Sciatic nerve (tissue), 2 donors: Measurements from ENCODE around the gene MORN1. TPM values are rescaled to one million over a fixed set of nuclear protein-coding genes. Genes with fewer than 3 reads are reported as not detected.
A peak's percentile ranks its signal among the peaks of the same experiment; 100 is the strongest.

Experiments
- ATAC-seq: fragments of 200-7000 bp; cut with Tn5 transposase; one replicate; pipeline ENCODE4 v1.9.1; 2020; ENCODE audit warnings: mild to moderate bottlenecking, moderate library complexity
- DNase-seq: peaks from one replicate; pipeline ENCODE4 v3.0.0-alpha.2; 2020; ENCODE audit warnings: low spot score
- intact Hi-C: fragments of 100-400 bp; cut with DNase I; formaldehyde crosslinking; loops from one replicate; pipeline ENCODE4 v1.14.2; 2022
- total RNA-seq: library from RNA; stranded (reverse); fragmentation: NEBNext Ultra II Directional; extraction: Animal tissue kit (Norgen Biotek cat#: 25700); gene quantifications from one replicate; pipeline ENCODE4 v1.2.1, GENCODE V29; 2021
- donor health status: DM: no; HTN: no; CAD: no.
- donor health status: DM: no; HTN: no; CAD: no.

Gene MORN1
- total RNA-seq, 1 donor from 2014 or later, result 16.4 TPM

DNA sequence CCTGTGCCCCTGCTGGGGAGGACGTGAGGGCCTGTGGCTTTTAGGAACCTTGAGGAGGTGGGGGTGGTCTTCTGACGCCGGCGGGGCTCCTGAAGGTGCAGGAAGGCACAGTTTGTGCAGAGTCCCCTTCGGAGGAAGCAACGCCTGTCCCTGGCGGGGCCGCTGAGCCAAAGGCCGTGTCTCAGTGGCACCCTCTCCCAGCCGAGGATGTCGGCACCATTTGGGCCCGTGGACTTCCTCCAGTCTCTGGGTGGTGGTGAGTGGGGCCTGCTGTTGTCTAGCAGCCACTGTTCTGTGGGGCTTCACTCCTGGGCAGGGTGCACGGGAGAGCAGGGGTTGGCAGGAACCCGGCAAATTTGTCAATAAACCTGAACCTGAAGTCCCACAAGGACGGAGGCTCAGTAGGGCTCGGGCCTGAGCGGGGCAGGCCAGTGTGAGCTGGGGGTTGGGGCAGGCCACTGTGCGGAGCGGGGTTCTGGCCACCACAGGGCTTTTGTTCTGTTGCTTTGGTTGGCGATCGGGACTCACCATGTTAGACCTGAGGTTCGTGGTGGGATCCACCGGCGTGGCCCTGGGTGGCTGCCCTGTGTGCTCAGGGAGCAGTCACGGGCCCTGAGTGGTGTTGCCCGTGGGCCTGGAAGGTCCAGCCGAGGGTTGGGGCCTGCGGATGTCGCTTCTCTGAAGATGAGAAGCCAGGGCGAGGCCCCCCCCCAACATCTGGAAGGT is 98.5 kb downstream of the MORN1 start:
- DNase-seq (no peak), ATAC-seq (no peak)
- intact Hi-C loops, result loop anchor here (10.0 kb wide), 1 partner anchor 58 kb away; no protein-coding TSS in a partner anchor

DNA sequence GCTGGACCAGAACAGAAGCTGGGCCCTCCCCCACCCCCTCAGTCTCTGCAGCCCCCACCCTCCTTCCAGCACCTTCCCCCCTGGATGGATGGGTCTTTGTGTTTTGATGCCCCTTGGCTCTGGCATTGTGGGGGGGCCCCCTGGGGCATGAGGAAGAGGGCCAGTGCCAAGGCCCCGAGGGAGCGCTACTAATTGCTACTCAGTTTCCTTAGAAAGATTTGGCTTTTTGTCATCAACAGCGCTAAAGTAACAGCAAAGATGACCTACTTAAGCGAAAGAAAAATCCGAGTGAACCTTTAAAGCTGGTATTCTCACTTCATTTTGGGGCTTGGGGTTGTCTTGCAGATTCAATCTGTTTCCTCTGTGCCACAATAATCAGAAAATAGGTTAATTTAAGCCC is 99.8 kb downstream of the MORN1 start:
- ATAC-seq, result no peak
- intact Hi-C loops, result loop anchor here (10.0 kb wide), 1 partner anchor 57 kb away; no protein-coding TSS in a partner anchor
- DNase-seq, result no peak

DNA sequence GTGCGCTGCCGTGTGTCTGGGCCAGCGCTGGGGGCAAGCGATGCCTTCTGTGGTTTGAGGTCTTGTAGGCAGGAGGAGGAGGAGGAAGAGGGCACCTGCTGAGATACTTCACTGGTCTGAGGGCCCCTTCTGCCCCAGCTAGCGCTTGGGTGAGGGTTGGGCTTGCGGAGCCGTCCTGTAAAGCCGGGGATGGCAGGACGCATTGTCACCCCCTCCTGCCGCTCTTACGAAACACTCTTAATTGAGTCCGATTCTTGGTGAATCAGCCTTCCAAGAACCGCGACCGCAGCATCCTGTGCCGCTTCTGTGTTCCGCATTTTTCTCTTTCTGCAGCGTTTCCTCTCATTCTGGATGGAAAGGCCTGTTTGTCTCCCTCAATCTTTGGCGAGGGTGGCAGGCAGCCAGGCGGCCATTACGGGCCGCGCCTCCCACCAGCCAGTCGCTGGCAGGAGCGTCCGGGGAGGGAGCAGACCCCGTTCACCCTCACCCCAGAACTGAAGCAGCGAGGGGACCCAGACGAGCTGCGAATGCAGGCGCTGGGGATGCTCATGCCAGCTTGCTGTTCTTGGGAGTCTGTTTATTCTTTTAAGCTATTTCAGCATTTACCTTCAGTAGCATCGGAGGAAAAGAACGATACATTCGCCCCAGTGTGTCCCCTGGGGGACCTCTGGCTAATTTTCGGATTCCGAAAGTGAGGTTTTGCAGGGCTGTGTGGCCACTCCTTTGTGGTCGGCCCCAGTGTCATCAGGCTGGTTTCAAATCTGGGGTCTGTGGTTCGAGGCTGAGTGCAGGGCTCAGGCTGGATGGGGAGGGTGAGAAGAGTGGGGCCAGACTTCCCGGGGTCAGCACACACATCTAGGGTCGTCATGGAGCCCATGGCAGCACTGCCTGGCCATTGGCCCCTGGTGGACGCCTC is 100.5 kb downstream of the MORN1 start:
- intact Hi-C loops, result loop anchor here (10.0 kb wide), 1 partner anchor 56 kb away; no protein-coding TSS in a partner anchor
- DNase-seq (peak; percentile 91), ATAC-seq (peak; percentile 92)

DNA sequence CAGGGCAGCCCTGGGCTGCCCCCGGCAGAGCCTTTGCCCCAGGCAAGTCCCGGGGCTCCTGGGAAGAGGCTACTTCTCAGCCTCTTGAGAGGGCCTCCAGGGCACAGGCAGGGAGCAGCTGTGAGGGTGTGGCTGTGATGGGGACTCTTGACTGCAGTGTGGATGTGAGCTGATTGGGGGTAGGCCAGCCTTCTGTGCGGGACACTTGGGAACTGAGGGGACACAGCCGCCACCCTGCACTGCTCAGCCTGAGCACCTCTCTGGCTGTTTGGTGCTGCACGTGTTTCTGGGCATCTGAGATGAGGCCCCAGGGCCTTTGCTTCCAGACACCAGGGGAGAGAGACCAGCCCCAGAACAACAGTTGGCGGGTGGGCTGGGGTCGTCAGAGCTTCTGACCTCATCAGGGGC is 101.2 kb downstream of the MORN1 start:
- no peak for DNase-seq
- peak; percentile 41 for ATAC-seq
- intact Hi-C loops, result loop anchor here (10.0 kb wide), 1 partner anchor 55 kb away; no protein-coding TSS in a partner anchor

DNA sequence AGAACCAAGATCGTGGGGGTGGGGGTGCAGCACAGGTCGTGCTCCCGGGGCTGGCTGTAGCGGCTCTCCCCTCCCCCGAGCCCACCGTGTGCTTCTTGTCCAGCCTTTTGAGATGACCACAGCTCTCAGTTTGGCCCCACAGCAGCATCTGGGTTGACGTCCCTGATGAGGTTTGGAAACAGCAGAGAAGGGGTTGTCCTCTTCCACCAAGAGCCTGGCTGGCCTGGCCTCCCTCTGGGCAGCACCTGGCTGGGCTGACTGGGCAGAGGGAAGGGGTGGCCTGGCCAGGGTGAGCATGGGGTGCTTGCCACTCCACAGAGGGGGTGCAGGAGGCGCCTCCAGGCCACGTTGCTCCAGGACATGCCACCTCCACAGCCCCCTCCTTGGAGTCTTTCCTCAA is 101.7 kb downstream of the MORN1 start:
- DNase-seq, result no peak
- peak; percentile 0 for ATAC-seq
- intact Hi-C loops, result loop anchor here (10.0 kb wide), 1 partner anchor 55 kb away; no protein-coding TSS in a partner anchor

DNA sequence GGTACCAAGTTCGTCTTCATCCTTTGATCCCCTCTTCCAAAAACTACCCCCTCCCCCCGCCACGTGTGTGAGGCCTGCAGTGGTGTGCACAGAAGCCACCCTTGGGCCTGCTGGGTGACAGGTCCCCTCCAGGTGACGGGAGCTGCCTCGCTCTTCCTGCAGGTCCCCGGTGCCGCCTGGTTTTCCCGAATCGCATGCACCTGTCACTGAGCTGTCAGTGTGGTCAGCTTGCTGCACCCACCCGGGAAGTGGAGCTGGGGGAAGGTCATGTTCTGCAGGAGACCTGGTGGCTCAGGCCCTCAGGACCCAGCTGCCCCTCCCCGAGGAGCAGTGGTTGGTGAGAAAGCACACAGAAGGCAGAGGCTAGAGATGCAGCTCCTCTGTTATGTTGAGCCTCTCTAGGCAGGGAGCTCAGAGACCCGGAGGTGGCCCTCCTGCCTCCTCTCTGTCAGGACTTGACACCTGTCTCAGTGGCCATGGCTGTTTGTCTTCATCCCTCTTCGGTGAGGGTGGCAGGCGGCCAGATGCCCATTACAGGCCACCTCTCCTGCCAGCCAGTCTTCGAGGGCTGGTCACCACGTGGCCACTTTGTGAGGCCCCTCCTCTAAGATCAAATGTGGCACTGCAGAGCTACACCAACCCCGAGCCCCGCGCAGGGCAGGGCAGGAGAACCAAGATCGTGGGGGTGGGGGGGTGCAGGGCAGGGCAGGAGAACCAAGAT is 102.4 kb downstream of the MORN1 start:
- no peak for ATAC-seq
- DNase-seq, result no peak
- intact Hi-C loops, result no loop called here

DNA sequence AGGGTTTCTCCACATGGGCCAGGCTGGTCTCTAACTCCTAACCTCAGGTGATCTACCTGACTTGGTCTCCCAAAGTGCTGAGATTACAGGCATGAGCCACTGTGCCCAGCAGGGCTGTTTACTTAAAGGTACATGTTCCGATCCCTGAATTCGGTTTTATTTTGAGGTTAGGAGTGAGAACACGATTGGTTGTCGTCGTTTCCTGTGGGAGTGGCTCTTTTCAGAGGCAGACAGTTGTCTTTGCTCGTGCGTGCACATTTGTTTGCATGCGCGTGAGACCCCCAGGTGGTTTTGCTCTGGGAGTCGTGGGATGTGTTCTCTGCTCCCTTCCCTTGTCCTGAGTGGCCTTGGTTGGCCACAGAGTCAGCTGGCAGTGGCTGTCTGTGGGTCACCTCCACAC is 103.0 kb downstream of the MORN1 start:
- DNase-seq (no peak), ATAC-seq (no peak)
- intact Hi-C loops, result no loop called here

DNA sequence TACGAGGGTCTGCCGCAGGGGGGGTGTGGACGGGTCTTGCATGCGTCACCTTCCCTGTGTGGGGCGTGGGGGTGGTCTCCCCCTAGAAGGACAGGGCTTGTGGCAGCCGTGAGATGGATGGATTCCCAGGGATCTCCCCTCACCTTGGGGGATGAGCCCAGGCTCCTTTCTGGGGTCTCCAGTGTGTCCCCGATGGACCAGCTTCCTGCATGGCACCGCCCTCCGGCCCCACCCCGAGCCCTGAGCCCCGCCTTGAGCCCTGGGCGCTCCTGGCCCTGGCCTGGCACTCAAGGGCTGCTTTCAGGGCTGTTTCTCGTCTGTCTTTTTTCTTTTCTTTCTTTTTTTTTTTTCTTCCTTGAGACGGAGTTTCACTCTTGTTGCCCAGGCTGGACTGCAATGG is 103.7 kb downstream of the MORN1 start:
- intact Hi-C loops, result no loop called here
- DNase-seq, result no peak
- no peak for ATAC-seq

DNA sequence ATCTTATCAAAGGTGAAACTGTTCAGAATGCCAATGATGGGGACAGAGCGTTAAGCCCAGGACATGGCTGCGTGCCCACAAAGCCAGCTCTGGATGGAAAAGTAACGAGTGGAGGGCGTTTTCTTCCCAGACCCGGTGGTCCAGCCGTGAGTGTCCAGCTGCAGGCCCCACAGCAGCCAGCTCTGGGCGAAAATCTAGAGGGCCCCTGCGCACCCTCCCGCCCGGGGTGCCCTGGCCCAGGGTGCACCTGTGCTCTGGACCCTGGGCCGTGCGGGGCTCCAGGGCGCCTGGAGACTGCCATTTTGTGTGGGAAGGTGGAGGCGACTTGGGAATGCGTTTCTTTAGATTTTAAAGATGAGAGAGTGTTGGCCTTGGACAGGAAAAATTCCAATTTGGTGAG is 104.4 kb downstream of the MORN1 start:
- intact Hi-C loops, result no loop called here
- ATAC-seq, result no peak
- DNase-seq, result no peak

DNA sequence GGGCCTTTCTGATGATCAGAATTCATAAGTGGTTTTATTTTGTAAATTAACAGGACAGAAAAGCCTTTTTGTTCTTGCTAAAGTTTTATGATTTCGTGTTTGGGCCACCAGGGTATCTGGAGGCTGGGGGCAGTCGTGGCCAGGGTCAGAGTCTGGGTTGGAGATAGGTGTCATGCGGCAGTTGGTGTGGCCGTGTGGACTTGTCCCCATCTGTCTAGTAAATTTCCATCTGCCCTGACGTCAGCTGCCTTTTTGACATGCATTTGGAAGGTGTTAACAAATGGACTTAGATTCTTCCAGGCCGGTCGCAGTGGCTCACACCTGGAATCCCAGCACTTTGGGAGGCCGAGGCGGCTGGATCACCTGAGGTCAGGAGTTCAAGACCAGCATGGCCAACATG is 106.4 kb downstream of the MORN1 start:
- intact Hi-C loops, result no loop called here
- no peak for ATAC-seq
- no peak for DNase-seq

DNA sequence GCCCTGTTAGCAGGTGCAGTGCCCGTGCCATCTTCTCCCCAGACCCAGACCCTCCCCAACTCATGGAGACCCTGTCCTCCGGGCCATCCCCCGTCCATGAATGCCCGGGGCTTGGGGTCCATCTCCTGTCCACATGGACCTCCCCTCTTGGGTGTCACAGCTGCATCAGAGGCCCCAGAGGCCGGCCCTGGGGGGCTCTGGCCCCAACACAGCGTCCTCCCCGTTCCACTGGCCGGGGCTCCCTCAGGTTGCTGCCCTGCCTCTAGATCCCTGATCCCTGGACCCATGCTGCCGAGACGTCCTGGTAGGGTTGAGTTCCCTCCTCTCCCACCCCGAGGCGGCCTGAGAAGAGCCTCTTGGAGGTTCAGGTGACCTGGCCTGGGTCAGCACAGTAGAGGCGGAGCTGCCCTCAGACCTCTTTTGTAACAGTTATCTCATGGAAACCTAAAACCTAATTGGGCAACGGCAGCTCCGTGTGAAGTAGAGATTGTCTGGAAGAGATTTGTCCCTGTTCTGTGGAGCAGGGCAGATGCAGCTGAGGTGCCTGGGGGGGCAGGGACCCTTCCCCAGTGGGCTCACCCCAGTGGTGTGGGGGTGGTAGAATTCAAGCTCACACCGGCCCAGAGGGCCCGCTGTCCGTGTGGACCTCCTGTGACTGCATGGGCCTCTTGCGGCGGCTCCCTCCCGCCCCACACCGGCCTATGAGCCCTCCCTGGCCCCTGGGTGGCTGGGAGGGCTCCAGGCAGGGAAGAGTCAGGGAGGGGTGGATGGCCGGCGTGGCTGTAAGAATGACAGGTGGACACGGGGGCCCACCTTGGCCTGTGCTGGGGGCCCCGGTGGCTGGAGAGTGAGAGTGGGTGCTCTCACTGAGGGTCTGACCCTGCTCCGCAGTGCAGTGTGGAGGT is 107.1 kb downstream of the MORN1 start:
- ATAC-seq, result peak; percentile 70
- intact Hi-C loops, result no loop called here
- no peak for DNase-seq

DNA sequence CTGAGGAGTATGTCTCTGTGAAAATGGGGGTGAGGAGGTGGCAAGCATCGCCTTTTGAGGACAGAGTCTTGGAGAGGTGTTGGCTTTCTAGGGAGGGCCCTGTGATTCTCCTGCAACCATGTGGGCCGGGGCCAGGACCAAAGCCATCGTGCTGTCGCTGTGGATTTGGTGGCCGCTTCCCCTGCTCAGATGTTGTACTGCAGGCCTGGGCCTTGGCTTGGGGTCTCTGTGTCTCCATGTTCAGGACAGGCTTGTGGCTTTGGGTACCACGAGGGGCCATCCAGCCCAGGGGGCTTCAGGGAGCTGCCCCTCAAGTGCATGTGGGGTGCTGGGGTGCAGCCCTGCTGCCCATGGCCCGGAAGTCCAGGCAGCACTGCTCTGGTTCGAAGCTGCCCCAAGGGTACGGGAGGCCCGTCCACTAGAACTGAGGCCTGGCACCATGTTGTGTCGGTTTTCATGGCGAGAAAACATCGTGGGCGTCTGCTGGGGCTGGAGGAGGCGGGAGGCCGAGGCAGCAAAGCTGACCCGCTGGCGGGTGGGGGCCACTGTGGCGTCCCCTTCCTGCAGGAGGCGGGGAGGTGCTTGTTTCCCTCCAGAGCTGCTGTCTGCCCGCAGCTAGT is 107.9 kb downstream of the MORN1 start:
- intact Hi-C loops, result no loop called here
- no peak for ATAC-seq
- no peak for DNase-seq

DNA sequence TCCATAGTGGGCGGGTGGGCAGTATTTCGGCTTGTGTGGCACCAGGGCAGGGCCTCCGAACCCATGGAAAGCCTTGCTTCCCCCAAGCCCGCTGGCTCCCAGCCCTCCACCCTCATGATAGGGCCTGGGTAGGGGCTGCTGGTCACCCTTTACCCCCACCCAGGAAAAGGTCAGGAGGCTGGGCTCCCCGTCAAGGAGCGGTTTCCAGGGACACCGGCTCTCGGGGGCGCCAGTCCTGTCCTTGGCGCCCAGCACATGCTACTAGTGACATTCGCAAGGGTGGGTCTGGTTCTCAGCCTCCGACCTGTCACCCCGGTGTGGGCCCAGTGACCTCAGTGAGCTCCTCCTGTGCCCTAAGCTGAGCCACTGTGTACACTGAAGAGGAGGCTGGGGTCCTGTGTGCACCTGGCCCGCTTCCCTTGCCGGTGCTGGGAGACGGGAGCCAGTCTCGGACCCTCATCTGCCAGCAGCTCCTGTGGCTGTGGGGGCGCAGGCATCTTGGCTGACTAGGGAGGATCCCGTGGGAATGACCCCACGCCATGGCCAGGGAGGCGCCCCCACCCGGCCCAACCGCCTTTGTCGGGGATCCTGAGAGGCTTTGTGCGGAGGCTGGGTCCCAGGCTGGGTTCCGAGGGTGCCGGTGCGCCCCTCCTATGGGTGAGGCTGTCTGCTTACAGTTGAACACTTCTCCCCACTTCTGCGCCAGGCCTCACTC is 108.6 kb downstream of the MORN1 start:
- intact Hi-C loops, result no loop called here
- no peak for ATAC-seq
- DNase-seq, result no peak

DNA sequence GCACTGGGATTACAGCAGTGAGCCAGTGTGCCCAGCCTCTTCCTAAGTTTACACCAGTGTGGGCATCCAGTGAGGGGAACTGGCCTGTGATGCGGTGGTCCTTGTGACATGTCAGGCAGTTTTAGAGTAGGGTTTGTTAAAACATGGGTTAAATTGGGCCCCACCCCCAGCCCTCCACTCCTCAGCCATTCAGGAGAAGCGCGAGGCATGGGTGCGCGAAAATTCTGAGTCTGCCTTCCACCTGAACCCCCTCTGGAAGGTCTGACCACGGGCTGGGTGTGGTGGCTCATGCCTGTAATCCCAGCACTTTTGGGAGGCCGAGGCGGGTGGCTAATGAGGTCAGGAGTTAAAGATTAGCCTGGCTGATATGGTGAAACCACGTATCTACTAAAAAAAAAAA is 111.5 kb downstream of the MORN1 start:
- no peak for ATAC-seq
- intact Hi-C loops, result no loop called here
- DNase-seq, result no peak

DNA sequence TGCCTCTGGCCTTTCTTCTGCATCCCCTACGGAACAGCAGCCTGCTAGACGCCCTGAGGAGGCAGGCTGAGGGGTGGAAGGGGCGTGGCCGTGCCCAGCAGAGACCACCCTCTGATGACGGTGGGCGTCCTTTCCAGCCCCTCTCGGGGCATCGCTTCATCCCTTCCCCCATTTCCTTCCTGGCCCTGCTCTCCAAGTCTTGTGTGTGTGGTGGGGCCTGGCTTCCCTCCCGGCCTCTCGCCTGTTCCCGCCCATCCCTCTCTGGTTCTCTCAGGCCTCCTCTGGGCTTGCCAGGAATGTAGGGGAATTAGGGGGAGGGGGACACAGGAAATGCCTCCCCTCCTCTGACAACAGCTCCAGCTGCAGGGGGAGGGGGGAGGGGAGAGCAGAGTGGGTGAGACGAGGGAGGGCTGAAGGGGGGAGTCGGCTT is 112.1 kb downstream of the MORN1 start:
- intact Hi-C loops, result no loop called here
- peak; percentile 69 for ATAC-seq
- peak; percentile 82 for DNase-seq

DNA sequence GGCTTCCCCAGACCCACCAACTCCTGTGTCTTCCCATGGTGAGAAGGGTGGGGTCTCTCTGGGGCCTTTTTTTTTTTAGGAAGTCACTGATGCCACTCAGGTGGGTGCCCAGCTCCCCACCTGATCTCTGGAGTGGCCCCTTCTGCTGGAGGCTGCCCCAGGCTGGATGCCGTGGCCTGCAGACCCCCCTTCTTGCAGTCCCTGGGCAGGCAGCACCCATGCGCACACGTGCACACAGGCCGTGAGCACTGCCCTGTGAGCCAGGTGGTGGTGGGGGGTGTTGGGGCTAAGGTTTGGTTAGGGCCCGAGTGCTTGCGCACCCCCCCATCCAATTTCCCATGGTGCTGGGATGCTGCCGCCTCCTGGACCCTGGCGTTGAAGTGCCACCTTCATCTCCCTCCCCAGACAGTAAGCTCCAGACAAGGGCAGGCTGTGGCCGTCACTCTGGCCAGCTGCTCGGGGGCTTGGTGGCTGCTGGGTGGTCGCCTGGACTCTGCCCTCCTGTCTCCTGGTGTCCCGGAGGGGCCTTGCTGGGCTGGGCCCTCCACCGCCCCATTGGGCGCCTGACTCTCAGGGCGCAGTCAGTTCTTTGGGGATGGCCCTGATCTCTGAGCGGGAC is 112.7 kb downstream of the MORN1 start:
- intact Hi-C loops, result no loop called here
- DNase-seq (no peak), ATAC-seq (no peak)
